GM21423 (cell line): ENCODE data around the gene MSH3.
"Not testable (repeated sequence)": the region's sequence is repeated elsewhere in the genome, so short reads cannot be mapped to it uniquely, and the experiment has no call there.

ENCODE experiments used
- ATAC-seq: cut with Tn5 transposase; IDR thresholded peaks from one replicate; pipeline ENCODE4 v1.9.1; 2021; ENCODE audit warnings: mild to moderate bottlenecking, moderate library complexity; ENCODE audit not compliant: unreplicated experiment

Gene MSH3

GRCh38 chr5:80841026-80841797 is 186.8 kb downstream of the MSH3 start:
- ATAC-seq, result not testable (repeated sequence)

GRCh38 chr5:80846422-80846821 is 192.0 kb downstream of the MSH3 start:
- not testable (repeated sequence) for ATAC-seq

GRCh38 chr5:80850168-80850567 is 195.7 kb downstream of the MSH3 start:
- not testable (repeated sequence) for ATAC-seq

- no peak for ATAC-seq
Measured at GRCh38 chr5:80852331-80853245, 198.1 kb downstream of the MSH3 start.

GRCh38 chr5:80853413-80853812 is 199.0 kb downstream of the MSH3 start:
- ATAC-seq, result no peak

- no peak for ATAC-seq
Measured at GRCh38 chr5:80854583-80854982, 200.1 kb downstream of the MSH3 start.

- ATAC-seq, result no peak
Measured at GRCh38 chr5:80860924-80861613, 206.6 kb downstream of the MSH3 start.

GRCh38 chr5:80863708-80864107 is 209.3 kb downstream of the MSH3 start:
- no peak for ATAC-seq

GRCh38 chr5:80864109-80864508 is 209.7 kb downstream of the MSH3 start:
- ATAC-seq, result no peak

- peak; percentile 58 for ATAC-seq
Measured at GRCh38 chr5:80864706-80865435, 210.4 kb downstream of the MSH3 start.

- no peak for ATAC-seq
Measured at GRCh38 chr5:80865551-80865950, 211.1 kb downstream of the MSH3 start.

GRCh38 chr5:80866371-80866770 is 211.9 kb downstream of the MSH3 start:
- ATAC-seq, result no peak

GRCh38 chr5:80867233-80867632 is 212.8 kb downstream of the MSH3 start:
- ATAC-seq, result no peak

- ATAC-seq, result no peak
Measured at GRCh38 chr5:80870442-80870841, 216.0 kb downstream of the MSH3 start.

GRCh38 chr5:80871541-80871961 is 217.1 kb downstream of the MSH3 start:
- ATAC-seq, result no peak

GRCh38 chr5:80874162-80874561 is 219.7 kb downstream of the MSH3 start:
- ATAC-seq, result no peak

GRCh38 chr5:80877592-80877991 is 223.1 kb downstream of the MSH3 start:
- no peak for ATAC-seq

- ATAC-seq, result no peak
Measured at GRCh38 chr5:80881726-80882125, 227.3 kb downstream of the MSH3 start.

- not testable (repeated sequence) for ATAC-seq
Measured at GRCh38 chr5:80883390-80883789, 228.9 kb downstream of the MSH3 start.

GRCh38 chr5:80884086-80884813 is 229.8 kb downstream of the MSH3 start:
- ATAC-seq, result no peak
